OCI-LY7 (cell line): ENCODE data around the gene LRRC4B. TPM values are rescaled to one million over a fixed set of nuclear protein-coding genes. Genes with fewer than 3 reads are reported as not detected.

ENCODE experiments used
- BruUV-seq: library from RNA; stranded (reverse); fragments of 400-500 nt; replicated peaks from 2 replicates; lab custom pipeline; 2021; lab: Mats Ljungman, UMichigan
- CTCF ChIA-PET: fragments of 300-600 bp; sonication (Branson Sonifier 250); formaldehyde crosslinking; loops from one replicate; lab custom pipeline; 2022; ENCODE audit warnings: antibody characterized with exemption; ENCODE audit not compliant: unreplicated experiment; lab: Charles Lee
- POLR2A ChIA-PET: fragments of 300-600 bp; sonication (Branson Sonifier 250); formaldehyde crosslinking; loops from one replicate; lab custom pipeline; 2022; ENCODE audit warnings: antibody characterized with exemption; lab: Charles Lee
- DNase-seq: peaks from one replicate; pipeline ENCODE4 v3.0.0-alpha.2; 2015; ENCODE audit warnings: low spot score
- H2AFZ ChIP-seq: fragments of 200-600 bp; sonication (generic), shearing (Covaris generic); 2 replicates; pipeline ENCODE4 v1.6.1; 2014; ENCODE audit warnings: mild to moderate bottlenecking, antibody characterized with exemption, low read length, moderate library complexity
- H3K27ac ChIP-seq: fragments of 200-600 bp; sonication (generic); 2 replicates; pipeline ENCODE4 v1.5.1; 2014; ENCODE audit warnings: mixed run types, low read depth, mild to moderate bottlenecking, moderate library complexity, low read length, inconsistent platforms; ENCODE audit not compliant: poor library complexity, severe bottlenecking
- H3K36me3 ChIP-seq: fragments of 200-600 bp; sonication (generic); 2 replicates; pipeline ENCODE4 v1.6.1; 2014; ENCODE audit warnings: mild to moderate bottlenecking, antibody characterized with exemption, low read length, moderate library complexity, mixed read lengths; ENCODE audit not compliant: insufficient read depth
- H3K4me1 ChIP-seq: fragments of 200-600 bp; sonication (generic); 2 replicates; pipeline ENCODE4 v1.5.1; 2014; ENCODE audit warnings: mild to moderate bottlenecking, low read length; ENCODE audit not compliant: insufficient read depth, poor library complexity, severe bottlenecking
- H3K4me2 ChIP-seq: fragments of 200-600 bp; sonication (generic); 2 replicates; pipeline ENCODE4 v1.6.1; 2014; ENCODE audit warnings: mild to moderate bottlenecking, low read length
- H3K4me3 ChIP-seq: fragments of 200-600 bp; sonication (generic); 2 replicates; pipeline ENCODE4 v1.5.1; 2014; ENCODE audit warnings: mild to moderate bottlenecking, low read depth, low read length; ENCODE audit not compliant: poor library complexity, severe bottlenecking
- H3K79me2 ChIP-seq: fragments of 200-600 bp; sonication (generic); 2 replicates; pipeline ENCODE4 v1.6.1; 2016; ENCODE audit warnings: low read depth, mild to moderate bottlenecking, low read length, moderate library complexity, mixed read lengths; ENCODE audit not compliant: insufficient read depth
- H3K9me2 ChIP-seq: fragments of 200-600 bp; sonication (generic); 2 replicates; pipeline ENCODE4 v1.6.1; 2016; ENCODE audit warnings: mild to moderate bottlenecking, low read length, mixed read lengths; ENCODE audit not compliant: insufficient read depth
- H3K9me3 ChIP-seq: fragments of 200-600 bp; sonication (generic); 2 replicates; pipeline ENCODE4 v1.6.1; 2014; ENCODE audit warnings: mild to moderate bottlenecking, mixed run types, low read length, mixed read lengths
- H4K20me1 ChIP-seq: fragments of 200-600 bp; sonication (generic); 2 replicates; pipeline ENCODE4 v1.6.1; 2014; ENCODE audit warnings: mild to moderate bottlenecking, antibody characterized with exemption, low read length, moderate library complexity, mixed read lengths; ENCODE audit not compliant: insufficient read depth
- EZH2phosphoT487 ChIP-seq: fragments of 200-600 bp; sonication (generic); IDR thresholded peaks from 2 replicates; pipeline ENCODE4 v1.6.1; 2018; ENCODE audit warnings: low read depth, borderline replicate concordance, mild to moderate bottlenecking, mixed run types, antibody characterized with exemption, low read length, moderate library complexity, mixed read lengths
- intact Hi-C: fragments of 100-400 bp; cut with micrococcal nuclease; formaldehyde crosslinking; loops from one replicate; pipeline ENCODE4 v1.10.0; 2022; ENCODE audit not compliant: unreplicated experiment
- total RNA-seq, 2 experiments: library from RNA; depleted of rRNA in 1 of 2; stranded (reverse); fragments of >200 nt in 1 of 2; shearing (Covaris generic) in 1 of 2; gene quantifications; 2 replicates each; pipeline ENCODE4 v1.2.3, GENCODE V29; 2014 to 2022
- TF ChIP-seq, protein P1 (sequence below): fragments of 200-600 bp; sonication (generic); conservative IDR thresholded peaks from 2 replicates; pipeline ENCODE4 v1.5.1; 2014; ENCODE audit warnings: mild to moderate bottlenecking, antibody characterized with exemption, low read length, moderate library complexity, mixed read lengths

The LRRC4B gene
- total RNA-seq, 2 experiments from 2014 or later: 0.29 TPM; not detected in 1

DNA sequence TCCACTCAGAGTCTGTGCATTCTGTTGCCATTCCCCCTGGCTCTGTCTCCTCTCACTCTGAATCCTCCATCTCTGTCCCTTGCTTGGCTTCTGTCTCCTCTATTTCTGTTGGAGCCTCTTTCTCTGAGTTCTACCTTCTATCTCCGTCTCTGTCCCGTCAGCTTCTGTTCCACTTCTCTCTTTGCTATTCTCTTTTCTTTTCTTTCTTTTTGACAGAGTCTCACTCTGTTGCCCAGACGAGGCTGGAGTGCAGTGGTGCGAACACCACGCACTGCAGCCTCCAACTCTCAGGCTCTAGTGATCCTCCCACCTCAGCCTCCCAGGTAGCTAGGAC is 33.8 kb upstream of the LRRC4B start:
- H4K20me1 ChIP-seq: no peaks in the 10 kb centered on the region
- no peak for DNase-seq
- H3K79me2 ChIP-seq: no peaks in the 10 kb centered on the region
- no peaks in the 10 kb centered on the region for H3K4me1 ChIP-seq
- no peak overlapping the region for H3K27ac ChIP-seq
- H2AFZ ChIP-seq: no peak overlapping the region
- CTCF ChIA-PET: no interaction called here
- POLR2A ChIA-PET: no interaction called here
- no peaks in the 10 kb centered on the region for H3K9me3 ChIP-seq
- no peak for TF ChIP-seq EZH2phosphoT487
- TF ChIP-seq, protein P1, sequence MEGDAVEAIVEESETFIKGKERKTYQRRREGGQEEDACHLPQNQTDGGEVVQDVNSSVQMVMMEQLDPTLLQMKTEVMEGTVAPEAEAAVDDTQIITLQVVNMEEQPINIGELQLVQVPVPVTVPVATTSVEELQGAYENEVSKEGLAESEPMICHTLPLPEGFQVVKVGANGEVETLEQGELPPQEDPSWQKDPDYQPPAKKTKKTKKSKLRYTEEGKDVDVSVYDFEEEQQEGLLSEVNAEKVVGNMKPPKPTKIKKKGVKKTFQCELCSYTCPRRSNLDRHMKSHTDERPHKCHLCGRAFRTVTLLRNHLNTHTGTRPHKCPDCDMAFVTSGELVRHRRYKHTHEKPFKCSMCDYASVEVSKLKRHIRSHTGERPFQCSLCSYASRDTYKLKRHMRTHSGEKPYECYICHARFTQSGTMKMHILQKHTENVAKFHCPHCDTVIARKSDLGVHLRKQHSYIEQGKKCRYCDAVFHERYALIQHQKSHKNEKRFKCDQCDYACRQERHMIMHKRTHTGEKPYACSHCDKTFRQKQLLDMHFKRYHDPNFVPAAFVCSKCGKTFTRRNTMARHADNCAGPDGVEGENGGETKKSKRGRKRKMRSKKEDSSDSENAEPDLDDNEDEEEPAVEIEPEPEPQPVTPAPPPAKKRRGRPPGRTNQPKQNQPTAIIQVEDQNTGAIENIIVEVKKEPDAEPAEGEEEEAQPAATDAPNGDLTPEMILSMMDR: no peak
- intact Hi-C loops: no loop called here
- no TSS peak for BruUV-seq
- no peaks in the 10 kb centered on the region for H3K36me3 ChIP-seq
- no peaks in the 10 kb centered on the region for H3K9me2 ChIP-seq
- no peak overlapping the region for H3K4me3 ChIP-seq
- no peak overlapping the region for H3K4me2 ChIP-seq

DNA sequence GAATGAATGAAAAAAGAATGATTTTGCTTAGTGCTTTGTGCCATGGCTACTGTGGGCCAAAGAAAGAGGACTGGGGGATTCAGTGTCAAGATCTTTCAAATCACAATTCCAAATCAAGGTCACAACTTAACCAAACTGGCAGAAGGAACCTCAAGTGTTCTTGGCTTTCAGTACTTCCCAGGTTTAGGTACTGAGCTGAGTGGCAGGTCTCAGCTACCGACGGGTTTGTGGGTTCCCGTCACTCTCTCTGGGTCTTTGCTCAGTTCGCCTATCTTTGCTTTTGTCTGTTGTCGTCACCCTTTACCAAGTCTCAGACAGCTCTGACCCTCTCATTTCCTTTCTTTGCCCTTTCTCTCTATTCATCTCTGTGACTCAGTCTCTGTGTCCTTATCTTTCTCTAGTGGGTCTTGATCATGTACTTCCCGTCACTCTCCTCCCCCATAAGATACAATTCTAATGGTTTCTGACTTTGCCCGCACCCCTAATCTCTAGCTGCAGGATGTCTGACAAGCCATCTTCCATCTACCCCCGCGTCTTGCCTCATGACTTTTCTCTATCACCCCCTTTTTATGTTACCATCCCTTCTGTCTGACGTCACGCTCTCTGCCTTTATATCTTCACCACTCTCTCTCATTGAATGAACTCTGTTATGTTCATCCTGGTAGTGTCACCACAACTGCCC is 33.3 kb upstream of the LRRC4B start:
- Histone ChIP-seq H2AFZ (no peak overlapping the region), H3K36me3 (no peaks in the 10 kb centered on the region), H3K4me2 (no peak overlapping the region), H3K4me1 (no peaks in the 10 kb centered on the region), H3K9me3 (no peaks in the 10 kb centered on the region), H4K20me1 (no peaks in the 10 kb centered on the region), H3K4me3 (no peak overlapping the region), H3K27ac (no peak overlapping the region), H3K79me2 (no peaks in the 10 kb centered on the region), H3K9me2 (no peaks in the 10 kb centered on the region)
- no peak for DNase-seq
- no peak for TF ChIP-seq EZH2phosphoT487
- TF ChIP-seq, protein P1: no peak
- POLR2A ChIA-PET: no interaction called here
- CTCF ChIA-PET: no interaction called here
- BruUV-seq: no TSS peak
- intact Hi-C loops: no loop called here

DNA sequence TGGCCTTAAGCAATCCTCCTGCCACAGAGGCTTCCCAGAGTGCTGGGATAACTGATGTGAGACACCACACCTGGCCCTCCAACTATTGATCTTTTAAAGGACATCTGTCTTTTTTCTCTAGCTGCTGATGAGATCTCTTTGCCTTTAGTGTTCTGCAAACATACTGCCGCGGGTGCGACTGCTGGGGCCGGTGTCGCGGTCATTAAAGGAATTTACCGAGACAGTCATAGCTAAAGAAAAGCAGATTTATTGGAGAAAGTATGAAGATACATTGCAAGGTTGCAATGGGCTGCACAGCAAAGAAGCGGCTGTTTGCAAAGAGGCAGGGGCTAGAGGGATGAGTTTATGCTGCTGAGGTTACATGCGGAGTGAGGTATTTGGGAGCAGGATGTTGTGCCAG is 31.2 kb upstream of the LRRC4B start:
- Histone ChIP-seq H3K4me2 (no peak overlapping the region), H3K27ac (no peak overlapping the region), H4K20me1 (no peaks in the 10 kb centered on the region), H3K9me2 (no peaks in the 10 kb centered on the region), H3K9me3 (no peaks in the 10 kb centered on the region), H3K36me3 (no peaks in the 10 kb centered on the region), H3K79me2 (no peaks in the 10 kb centered on the region), H3K4me1 (no peaks in the 10 kb centered on the region), H3K4me3 (no peak overlapping the region), H2AFZ (no peak overlapping the region)
- no TSS peak for BruUV-seq
- no peak for DNase-seq
- POLR2A ChIA-PET: interaction anchor here (0.6 kb wide), 1 partner anchor 155 kb away, joined by 7 read pairs; no protein-coding TSS in a partner anchor
- CTCF ChIA-PET: no interaction called here
- TF ChIP-seq, protein P1: no peak
- TF ChIP-seq EZH2phosphoT487: no peak
- intact Hi-C loops: no loop called here
